Stimulated activated CD8-positive, alpha-beta memory T cell treated with anti-CD3 and anti-CD28 coated beads, Interleukin-12 subunit alpha, Interleukin-12 subunit beta, amount 100 ng/mL, for 4 hours (primary cell): Measurements from ENCODE around the gene CCR9.
"Not testable (repeated sequence)": the region's sequence is repeated elsewhere in the genome, so short reads cannot be mapped to it uniquely, and the experiment has no call there.

Experiments
- DNase-seq: peaks from one replicate; pipeline ENCODE4 v3.0.0-alpha.2; 2020; ENCODE audit warnings: low read depth

CCR9 gene

GRCh38 chr3:45885979-45886705, at the start of gene CCR9:
Gene CCR9 (plus strand): TSS chr3:45886543. CDS start chr3:45894934, 8,391 bp downstream.
- DNase-seq = no peak

- DNase-seq = no peak
These were observed 47.9 kb upstream of the CCR9 start for GRCh38 chr3:45838466-45838865.

DNA sequence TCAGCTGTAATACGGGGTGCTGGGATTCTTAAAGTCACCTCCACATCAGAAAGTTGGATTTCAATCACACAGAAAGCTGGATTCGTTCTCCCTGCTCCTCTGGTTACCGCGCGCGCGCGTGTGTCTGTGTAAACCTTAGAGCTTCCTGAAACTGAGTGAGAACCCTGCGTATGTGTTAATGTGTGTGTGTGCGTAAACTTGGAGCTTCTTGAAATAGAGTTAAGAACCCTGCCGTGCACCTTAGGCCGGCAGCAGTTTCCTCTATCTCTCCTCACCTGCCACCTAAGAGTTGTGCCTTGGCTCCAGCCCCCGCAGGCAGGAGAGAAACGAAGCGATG, 45.0 kb upstream of the CCR9 start:
- no peak for DNase-seq

- peak; percentile 76 for DNase-seq
These were observed 44.4 kb upstream of the CCR9 start, which contains the start of gene LZTFL1 for GRCh38 chr3:45841757-45842491. Gene LZTFL1 (minus strand): TSS chr3:45842119. CDS start chr3:45841991, 128 bp downstream.

DNA sequence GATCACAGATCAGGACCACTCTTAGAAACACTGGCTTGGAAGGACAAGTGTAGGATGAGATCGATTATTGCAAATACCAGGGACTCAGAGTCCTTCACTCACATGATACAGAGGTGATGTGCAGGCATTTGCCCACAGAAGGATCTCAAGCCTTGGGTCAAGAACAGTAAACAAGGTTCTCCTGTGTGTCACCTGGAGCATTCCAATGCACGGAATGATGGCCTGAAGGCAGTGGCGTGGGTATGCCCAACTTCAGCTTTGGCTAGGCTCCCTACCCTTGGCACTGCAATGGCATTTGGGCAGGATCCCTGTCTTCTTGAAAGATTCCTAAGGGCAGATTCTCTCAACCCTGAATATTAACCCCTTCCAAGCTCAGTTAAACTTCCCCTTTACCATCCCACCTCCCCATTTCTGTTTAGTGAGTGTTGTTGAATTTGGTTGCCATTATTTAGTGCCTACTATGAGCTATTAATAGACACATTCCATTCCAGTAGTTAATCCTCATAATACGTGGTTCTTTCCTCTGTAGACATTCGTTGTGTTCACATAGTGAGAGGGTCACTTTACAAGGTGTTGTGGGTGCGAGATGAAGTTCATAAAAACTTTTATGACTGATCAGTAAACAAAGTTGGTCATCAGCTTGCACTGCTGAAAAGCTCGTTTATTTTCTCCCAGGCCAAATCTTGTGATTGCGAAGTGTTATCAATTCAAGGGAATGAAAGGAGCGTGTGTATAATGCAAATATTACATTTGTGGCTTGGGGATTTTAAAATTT, 43.3 kb upstream of the CCR9 start:
- DNase-seq = no peak

DNA sequence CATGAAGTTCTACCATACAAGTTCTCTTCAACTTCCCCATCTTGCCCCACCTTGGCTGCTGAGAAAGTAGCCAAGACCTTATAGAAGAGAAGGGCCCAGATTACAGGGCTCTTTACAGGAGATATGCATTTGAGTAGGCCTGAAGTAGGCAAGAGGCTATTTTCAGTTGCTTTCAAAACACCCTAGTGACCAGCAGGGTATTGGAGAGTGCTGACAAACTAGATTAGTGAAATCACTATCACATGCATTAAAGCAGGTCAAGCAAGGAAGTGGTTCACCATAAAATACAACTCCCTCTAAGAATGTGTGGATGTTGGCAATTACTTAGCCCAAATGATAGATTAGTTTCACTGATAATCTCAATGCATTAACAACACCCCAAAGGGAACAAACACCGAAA, 41.7 kb upstream of the CCR9 start:
- DNase-seq = no peak

DNA sequence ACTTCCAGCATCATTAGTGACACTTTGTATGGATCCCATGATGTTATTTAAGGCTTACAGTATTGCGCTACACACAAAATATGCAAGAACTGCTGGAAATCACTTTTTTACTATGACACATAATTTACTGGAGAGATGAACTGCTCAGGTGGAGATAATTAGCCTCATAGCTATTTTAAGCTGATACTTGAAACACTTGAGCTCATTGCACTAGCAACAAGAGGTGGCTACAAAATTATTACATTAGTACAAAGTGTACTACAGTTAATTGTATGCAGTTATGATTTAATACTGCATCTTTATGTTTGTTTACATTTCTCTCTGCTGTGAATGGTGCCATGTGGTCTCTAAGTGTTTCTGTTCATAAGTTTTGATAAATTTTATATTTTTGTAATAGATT, 38.0 kb upstream of the CCR9 start:
- no peak for DNase-seq

GRCh38 chr3:45852828-45853227, 33.5 kb upstream of the CCR9 start:
- DNase-seq = no peak

DNA sequence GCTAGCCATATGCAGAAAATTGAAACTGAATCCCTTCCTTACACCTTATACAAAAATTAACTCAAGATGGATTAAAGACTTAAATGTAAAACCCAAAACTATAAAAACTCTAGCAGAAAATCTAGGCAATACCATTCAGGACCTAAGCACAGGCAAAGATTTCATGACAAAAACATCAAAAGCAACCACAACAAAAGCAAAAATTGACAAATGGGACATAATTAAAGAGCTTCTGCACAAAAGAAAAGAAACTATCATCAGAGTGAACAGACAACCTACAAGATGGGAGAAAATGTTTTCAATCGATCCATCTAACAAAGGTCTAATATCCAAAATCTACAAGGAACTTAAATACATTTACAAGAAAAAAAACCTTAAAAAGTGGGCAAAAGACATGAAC, 30.0 kb upstream of the CCR9 start:
- DNase-seq = not testable (repeated sequence)

DNA sequence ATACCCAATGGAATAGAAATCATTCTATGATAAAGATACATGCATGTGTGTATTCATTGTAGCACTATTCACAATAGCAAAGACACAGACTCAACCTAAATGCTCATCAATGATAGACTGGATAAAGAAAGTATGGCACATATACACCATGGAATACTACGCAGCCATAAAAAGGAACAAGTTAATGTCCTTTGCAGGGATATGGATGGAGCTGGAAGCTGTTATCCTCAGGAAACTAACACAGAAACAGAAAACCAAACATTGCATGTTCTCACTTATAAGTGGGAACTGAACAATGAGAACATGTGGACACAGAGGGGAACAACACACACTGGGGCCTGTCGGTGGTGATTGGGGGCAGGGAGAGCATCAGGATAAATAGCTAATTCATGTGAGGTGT, 29.3 kb upstream of the CCR9 start:
- not testable (repeated sequence) for DNase-seq

DNA sequence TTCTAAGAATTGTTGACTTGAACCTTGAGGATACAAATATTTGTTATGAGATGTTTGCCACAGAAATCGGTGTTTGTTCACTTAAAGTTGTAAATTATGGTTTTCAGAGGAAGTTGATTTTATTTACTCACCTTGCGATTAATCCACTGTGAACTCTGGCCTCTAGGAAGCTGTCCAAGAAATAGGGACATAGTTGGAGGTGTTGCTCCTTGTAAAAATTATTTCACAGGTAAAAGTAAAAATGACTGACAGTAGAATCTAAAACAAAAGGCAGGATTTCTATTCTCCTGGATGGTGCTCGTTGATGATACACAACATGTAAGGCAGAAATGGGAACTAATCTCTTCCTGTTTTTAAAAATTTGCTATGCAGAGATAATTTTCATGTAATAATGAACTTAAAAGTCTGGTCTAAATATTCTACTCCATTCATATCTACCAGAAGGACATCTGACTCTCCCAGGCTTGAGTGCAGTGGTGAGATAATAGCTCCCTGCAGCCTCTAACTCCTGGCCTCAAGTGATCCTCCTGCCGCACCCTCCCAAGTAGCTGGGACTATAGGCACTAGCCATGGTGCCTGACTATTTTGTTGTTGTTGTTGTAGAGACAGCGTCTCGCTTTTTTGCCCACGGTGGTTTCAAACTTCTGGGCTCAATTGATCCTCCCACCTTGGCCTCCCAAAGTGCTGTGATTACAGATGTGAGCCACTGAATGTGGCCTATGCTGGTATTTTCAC, 27.4 kb upstream of the CCR9 start:
- DNase-seq = no peak

DNA sequence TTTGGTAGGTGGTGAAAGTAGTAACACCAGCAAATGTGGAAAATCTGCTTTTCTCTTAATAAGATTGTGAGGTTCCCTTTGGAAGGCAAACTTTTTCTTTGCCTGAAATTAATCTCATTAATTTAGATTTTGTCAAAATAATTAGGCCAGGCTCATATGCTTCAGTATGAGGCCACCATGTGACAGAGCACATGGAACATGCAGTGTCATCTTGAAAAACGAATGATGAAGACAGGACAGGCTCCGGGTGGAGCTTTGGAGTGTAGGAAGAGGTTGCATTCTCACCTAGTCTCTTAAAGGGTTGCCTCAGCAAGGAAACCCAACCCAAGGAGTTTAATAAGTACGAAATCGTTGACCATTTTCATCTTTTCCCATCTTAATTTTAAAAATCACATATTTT, 25.9 kb upstream of the CCR9 start:
- no peak for DNase-seq

DNA sequence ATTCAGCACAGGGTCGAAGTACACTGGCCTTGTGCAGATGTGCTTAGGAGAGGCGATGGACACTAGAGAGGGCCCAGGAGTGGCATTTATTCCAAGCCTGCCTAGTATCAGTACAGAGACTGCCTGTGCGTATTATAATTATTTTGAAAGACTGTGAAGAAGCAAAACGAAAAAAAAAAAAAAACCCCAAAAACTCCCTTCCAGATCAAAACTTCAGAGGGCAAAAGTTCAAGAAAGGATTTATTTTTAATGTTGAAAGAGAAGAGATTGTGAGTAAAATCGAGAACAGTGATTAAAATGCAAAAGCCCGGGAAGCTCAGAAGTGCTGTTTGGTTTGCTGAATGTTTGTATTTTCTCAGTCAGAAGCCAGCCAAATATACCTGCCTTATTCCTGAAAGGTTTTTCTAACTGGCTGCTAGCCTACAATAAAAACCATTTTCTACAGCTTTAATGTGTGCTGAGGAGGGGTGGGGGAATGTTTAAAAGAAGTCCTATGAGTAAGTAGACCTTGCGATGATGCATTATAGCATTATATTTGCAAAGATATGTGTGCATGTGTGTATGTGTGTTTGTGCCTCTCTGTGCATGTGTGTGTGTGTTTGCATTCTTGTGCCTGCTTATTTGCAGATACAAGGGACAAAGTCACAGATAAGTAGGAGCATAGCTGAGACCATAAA, 25.2 kb upstream of the CCR9 start:
- DNase-seq = no peak

GRCh38 chr3:45864760-45865519, 21.4 kb upstream of the CCR9 start:
- no peak for DNase-seq

GRCh38 chr3:45865563-45865962, 20.8 kb upstream of the CCR9 start:
- no peak for DNase-seq

GRCh38 chr3:45868213-45868612, 18.1 kb upstream of the CCR9 start:
- DNase-seq = no peak

GRCh38 chr3:45868650-45869049, 17.7 kb upstream of the CCR9 start:
- no peak for DNase-seq

DNA sequence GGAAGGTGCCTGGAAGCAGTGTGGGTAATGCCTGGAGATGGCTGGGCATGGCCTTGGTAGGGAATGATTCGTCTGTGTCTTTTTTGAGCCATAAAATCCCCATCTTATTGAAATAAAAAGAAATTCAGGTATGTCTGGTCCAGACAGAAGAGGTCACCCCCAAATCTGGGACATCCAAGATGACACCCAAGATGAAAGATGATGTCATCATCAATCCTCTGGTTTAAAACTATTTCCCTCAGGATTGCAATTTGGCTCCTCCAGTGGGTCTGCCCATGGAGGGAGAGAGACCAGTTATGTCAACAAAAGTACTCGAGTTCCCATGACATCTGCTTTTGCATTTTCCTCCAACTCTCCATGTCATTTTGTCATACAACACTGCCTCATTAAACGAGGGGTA, 16.7 kb upstream of the CCR9 start:
- DNase-seq = no peak

- peak; percentile 38 for DNase-seq
These were observed 16.2 kb upstream of the CCR9 start for GRCh38 chr3:45870099-45870498.

- no peak for DNase-seq
These were observed 14.6 kb upstream of the CCR9 start for GRCh38 chr3:45871780-45872179.

GRCh38 chr3:45872569-45872968, 13.8 kb upstream of the CCR9 start:
- DNase-seq = no peak
